BLaER1 treated with 17β-estradiol and CSF1 and Interleukin-3, amounts not matched to agents 10 nM and 100 nM (cell line): ENCODE data around the gene CCR3.
A peak's percentile ranks its signal among the peaks of the same experiment; 100 is the strongest.
"Not testable (repeated sequence)": the region's sequence is repeated elsewhere in the genome, so short reads cannot be mapped to it uniquely, and the experiment has no call there.

Experiments used
- H3K27ac ChIP-seq, 11 experiments: shearing (Covaris generic); formaldehyde crosslinking; 2 replicates each; pipeline ENCODE4 v1.8.1; 2022
- H3K27me3 ChIP-seq, 11 experiments: shearing (Covaris generic); formaldehyde crosslinking; 2 replicates each; pipeline ENCODE4 v1.8.1; 2022
- H3K36me3 ChIP-seq, 11 experiments: shearing (Covaris generic); formaldehyde crosslinking; 2 replicates each; pipeline ENCODE4 v1.8.1; 2022
- H3K4me1 ChIP-seq, 10 experiments: shearing (Covaris generic); formaldehyde crosslinking; 2 replicates each; pipeline ENCODE4 v1.8.1; 2022
- H3K4me2 ChIP-seq, 11 experiments: shearing (Covaris generic); formaldehyde crosslinking; 2 replicates each; pipeline ENCODE4 v1.8.1; 2022
- H3K4me3 ChIP-seq, 10 experiments: shearing (Covaris generic); formaldehyde crosslinking; 2 replicates each; pipeline ENCODE4 v1.8.1; 2022
- H3K9ac ChIP-seq, 11 experiments: shearing (Covaris generic); formaldehyde crosslinking; 2 replicates each; pipeline ENCODE4 v1.8.1; 2022
- H3K9me3 ChIP-seq, 11 experiments: shearing (Covaris generic); formaldehyde crosslinking; replicated peaks in 1 of 11; 2 replicates each; pipeline ENCODE4 v1.8.1; 2022
- H4K20me1 ChIP-seq, 11 experiments: shearing (Covaris generic); formaldehyde crosslinking; 2 replicates each; pipeline ENCODE4 v1.8.1; 2022
- Cebpa-rat ChIP-seq, 11 experiments: shearing (Covaris generic); IDR thresholded peaks; 2 replicates each; pipeline ENCODE4 v1.8.1; 2022

Gene CCR3

DNA sequence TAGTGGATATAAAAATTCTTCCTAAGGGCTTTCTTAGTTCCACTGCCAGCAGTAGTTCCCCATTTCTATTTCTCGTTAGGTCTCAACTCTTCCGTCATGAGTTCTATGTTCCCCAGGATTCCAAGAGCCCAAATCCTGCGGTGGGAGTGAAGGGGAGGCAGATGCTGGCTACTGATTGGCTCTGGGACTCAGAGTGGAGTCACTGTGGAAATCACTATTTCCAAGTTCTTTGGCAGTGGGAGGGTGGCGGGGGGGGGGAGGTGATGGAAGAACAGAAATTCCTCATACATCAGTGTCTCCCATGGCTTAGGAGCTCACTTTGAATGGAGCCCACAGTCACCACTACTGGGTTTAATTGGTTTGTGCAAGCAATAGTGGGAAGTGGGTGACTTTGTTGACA, 39.7 kb upstream of the CCR3 start:
- H3K9ac ChIP-seq = peak overlapping the region in 1 of 11 experiments; percentile 32; a peak in 1 of 22 replicates
- H3K9me3 ChIP-seq = peaks cover 0 to 58% (median 4%) of the 10 kb centered on the region in 11 experiments; a peak in 10 of 22 replicates
- H3K27me3 ChIP-seq = no peaks in the 10 kb centered on the region
- H3K4me3 ChIP-seq = peak overlapping the region in 3 of 10 experiments; percentile 68 to 79 (median 73); a peak in 4 of 20 replicates
- peaks cover 0 to 53% (median 0%) of the 10 kb centered on the region in 11 experiments; a peak in 4 of 22 replicates for H4K20me1 ChIP-seq
- no peak for TF ChIP-seq Cebpa-rat (IDR thresholded peaks at IDR 0.05)
- H3K27ac ChIP-seq = peak overlapping the region in 3 of 11 experiments; percentile 12 to 46 (median 36); a peak in 5 of 22 replicates
- H3K4me2 ChIP-seq = peak overlapping the region in 5 of 11 experiments; percentile 1 to 99 (median 93); a peak in 7 of 22 replicates
- H3K36me3 ChIP-seq = peaks cover 0 to 95% (median 15%) of the 10 kb centered on the region in 11 experiments; a peak in 13 of 22 replicates
- H3K4me1 ChIP-seq = peaks cover 0 to 79% (median 20%) of the 10 kb centered on the region in 10 experiments; a peak in 17 of 20 replicates

DNA sequence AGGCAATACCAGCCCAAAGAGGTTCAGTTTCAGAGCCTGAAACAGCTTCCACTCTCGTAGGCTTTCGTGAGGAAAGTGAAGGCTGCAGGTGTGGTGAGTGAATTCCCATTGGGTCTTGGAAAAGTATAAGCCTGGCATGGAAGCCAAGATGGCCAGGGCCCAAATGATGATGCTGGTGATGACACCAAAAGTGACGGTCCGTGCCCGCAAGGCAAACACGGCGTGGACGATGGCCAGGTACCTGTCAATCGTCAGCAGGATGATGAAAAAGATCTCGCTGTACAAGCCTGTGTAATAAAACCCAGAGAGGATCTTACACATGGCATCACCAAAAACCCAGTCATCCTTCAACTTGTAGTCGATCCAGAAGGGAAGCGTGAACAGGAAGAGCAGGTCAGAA, 38.6 kb upstream of the CCR3 start:
- Histone ChIP-seq H3K36me3 (peaks cover 0 to 86% (median 15%) of the 10 kb centered on the region in 11 experiments; a peak in 13 of 22 replicates), H3K9me3 (peaks cover 0 to 47% (median 0%) of the 10 kb centered on the region in 11 experiments; a peak in 10 of 22 replicates), H3K27me3 (no peaks in the 10 kb centered on the region), H3K4me1 (peaks cover 11 to 85% (median 31%) of the 10 kb centered on the region in 10 experiments), H3K4me2 (peak overlapping the region in 5 of 11 experiments; percentile 38 to 99 (median 93); a peak in 7 of 22 replicates), H3K27ac (no peak overlapping the region; a peak in 1 of 22 replicates), H3K4me3 (peak overlapping the region in 4 of 10 experiments; percentile 41 to 79 (median 70); a peak in 7 of 20 replicates), H3K9ac (no peak overlapping the region; a peak in 1 of 22 replicates), H4K20me1 (peaks cover 0 to 53% (median 0%) of the 10 kb centered on the region in 11 experiments; a peak in 4 of 22 replicates)
- TF ChIP-seq Cebpa-rat (IDR thresholded peaks at IDR 0.05) = no peak

GRCh38 chr3:46205286-46205960, 36.8 kb upstream of the CCR3 start:
- Histone ChIP-seq H3K27ac (peak overlapping the region in 6 of 11 experiments; percentile 84 to 95 (median 88); a peak in 12 of 22 replicates), H4K20me1 (peaks cover 0 to 45% (median 0%) of the 10 kb centered on the region in 11 experiments; a peak in 4 of 22 replicates), H3K9ac (peak overlapping the region in 4 of 11 experiments; percentile 80 to 93 (median 92); a peak in 9 of 22 replicates), H3K36me3 (peaks cover 0 to 69% (median 15%) of the 10 kb centered on the region in 11 experiments; a peak in 13 of 22 replicates), H3K27me3 (no peaks in the 10 kb centered on the region), H3K4me1 (peaks cover 14 to 94% (median 48%) of the 10 kb centered on the region in 10 experiments), H3K4me2 (peak overlapping the region in 7 of 11 experiments; percentile 9 to 99 (median 93); a peak in 12 of 22 replicates), H3K9me3 (peaks cover 0 to 39% (median 0%) of the 10 kb centered on the region in 11 experiments; a peak in 6 of 22 replicates), H3K4me3 (peak overlapping the region in 5 of 10 experiments; percentile 63 to 79 (median 68); a peak in 9 of 20 replicates)
- TF ChIP-seq Cebpa-rat (IDR thresholded peaks at IDR 0.05) = no peak

GRCh38 chr3:46206282-46207015, 35.8 kb upstream of the CCR3 start:
- peak overlapping the region in 5 of 11 experiments; percentile 80 to 93 (median 90); a peak in 10 of 22 replicates for H3K9ac ChIP-seq
- TF ChIP-seq Cebpa-rat (IDR thresholded peaks at IDR 0.05) = no peak

DNA sequence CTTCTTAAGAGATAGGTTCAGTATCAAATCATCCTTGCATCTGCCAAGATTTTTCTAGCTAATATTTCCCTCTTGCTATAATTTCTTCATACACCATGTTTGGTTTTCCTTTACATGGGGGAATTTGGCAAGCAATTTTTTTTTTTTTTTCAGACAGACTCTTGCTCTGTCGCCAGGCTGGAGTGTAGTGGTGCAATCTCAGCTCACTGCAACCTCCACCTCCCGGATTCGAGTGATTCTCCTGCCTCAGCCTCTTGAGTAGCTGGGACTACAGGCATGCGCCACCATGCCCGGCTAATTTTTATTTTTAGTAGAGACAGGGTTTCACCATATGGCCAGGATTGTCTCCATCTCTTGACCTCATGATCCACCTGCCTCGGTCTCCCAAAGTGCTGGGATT, 34.7 kb upstream of the CCR3 start:
- peaks cover 0 to 48% (median 15%) of the 10 kb centered on the region in 11 experiments; a peak in 13 of 22 replicates for H3K36me3 ChIP-seq
- H3K4me1 ChIP-seq = peaks cover 15 to 92% (median 54%) of the 10 kb centered on the region in 10 experiments
- peaks cover 0 to 24% (median 0%) of the 10 kb centered on the region in 11 experiments; a peak in 2 of 22 replicates for H4K20me1 ChIP-seq
- H3K9ac ChIP-seq = peak overlapping the region in 8 of 11 experiments; percentile 50 to 93 (median 80); a peak in 15 of 22 replicates
- H3K9me3 ChIP-seq = peaks cover 0 to 27% (median 0%) of the 10 kb centered on the region in 11 experiments; a peak in 6 of 22 replicates
- H3K4me2 ChIP-seq = peak overlapping the region; percentile 48 to 99 (median 72)
- H3K4me3 ChIP-seq = peak overlapping the region in 7 of 10 experiments; percentile 17 to 79 (median 68); a peak in 13 of 20 replicates
- not testable (repeated sequence) for H3K27me3 ChIP-seq
- peak overlapping the region; percentile 38 to 95 (median 84); a peak in 21 of 22 replicates for H3K27ac ChIP-seq

More at GRCh38 chr3:46206282-46207015, 35.8 kb upstream of the CCR3 start:
- Histone ChIP-seq H3K9me3 (peaks cover 0 to 31% (median 0%) of the 10 kb centered on the region in 11 experiments; a peak in 6 of 22 replicates), H3K4me2 (peak overlapping the region in 7 of 11 experiments; percentile 69 to 99 (median 93); a peak in 12 of 22 replicates), H3K27ac (peak overlapping the region in 7 of 11 experiments; percentile 76 to 95 (median 87); a peak in 13 of 22 replicates), H3K36me3 (peaks cover 0 to 59% (median 15%) of the 10 kb centered on the region in 11 experiments; a peak in 13 of 22 replicates), H3K27me3 (no peaks in the 10 kb centered on the region), H3K4me3 (peak overlapping the region in 6 of 10 experiments; percentile 47 to 79 (median 68); a peak in 11 of 20 replicates), H3K4me1 (peaks cover 14 to 92% (median 49%) of the 10 kb centered on the region in 10 experiments), H4K20me1 (peaks cover 0 to 34% (median 0%) of the 10 kb centered on the region in 11 experiments; a peak in 4 of 22 replicates)

- peak within 1 kb of the TSS; percentile 48 to 99 (median 72) for H3K4me2 ChIP-seq
- peak within 1 kb of the TSS in 10 of 11 experiments; percentile 6 to 93 (median 74); a peak in 17 of 22 replicates for H3K9ac ChIP-seq
- TF ChIP-seq Cebpa-rat (IDR thresholded peaks at IDR 0.05) = no peak
- peak within 1 kb of the TSS; percentile 38 to 95 (median 84); a peak in 21 of 22 replicates for H3K27ac ChIP-seq
- peaks cover 0 to 41% (median 10%) of the 10 kb centered on the region in 11 experiments; a peak in 13 of 22 replicates for H3K36me3 ChIP-seq
- H4K20me1 ChIP-seq = peaks cover 0 to 16% (median 0%) of the 10 kb centered on the region in 11 experiments; a peak in 2 of 22 replicates
- no peaks in the 10 kb centered on the region for H3K27me3 ChIP-seq
- H3K4me1 ChIP-seq = peaks cover 18 to 92% (median 61%) of the 10 kb centered on the region in 10 experiments
- peak within 1 kb of the TSS in 7 of 10 experiments; percentile 17 to 79 (median 68); a peak in 13 of 20 replicates for H3K4me3 ChIP-seq
- H3K9me3 ChIP-seq = peaks cover 0 to 19% (median 0%) of the 10 kb centered on the region in 11 experiments; a peak in 6 of 22 replicates
These were observed 34.0 kb upstream of the CCR3 start, which contains the start of gene CCR1 for GRCh38 chr3:46208167-46208704. TSS of gene CCR1 (minus strand) at chr3:46208313. CDS start at chr3:46204313, 4,000 bp downstream.

DNA sequence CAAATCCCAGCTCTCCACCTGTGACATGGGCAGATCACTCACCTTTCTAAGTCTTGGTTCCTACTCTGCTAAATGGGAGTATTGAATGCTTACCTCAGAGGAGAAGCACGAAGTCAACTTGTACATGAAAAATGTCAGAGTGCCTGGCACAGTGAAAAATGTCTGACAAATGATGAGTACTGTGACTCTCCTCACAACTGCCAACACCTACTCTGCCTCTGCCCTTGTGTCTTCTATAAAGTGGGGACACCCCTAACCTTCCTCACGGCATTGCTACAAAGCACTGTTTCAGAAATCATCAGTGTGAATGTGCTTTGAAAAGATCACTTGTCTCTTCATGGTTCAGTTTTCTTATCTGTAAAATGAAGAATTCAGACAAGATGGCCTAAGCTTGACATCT, 33.2 kb upstream of the CCR3 start:
- peaks cover 24 to 92% (median 66%) of the 10 kb centered on the region in 10 experiments for H3K4me1 ChIP-seq
- peak overlapping the region in 10 of 11 experiments; percentile 57 to 99 (median 80); a peak in 20 of 22 replicates for H3K4me2 ChIP-seq
- no peaks in the 10 kb centered on the region for H3K27me3 ChIP-seq

More for the DNA sequence above, 33.2 kb upstream of the CCR3 start:
- peaks cover 0 to 32% (median 2%) of the 10 kb centered on the region in 11 experiments; a peak in 10 of 22 replicates for H3K36me3 ChIP-seq
- H3K4me3 ChIP-seq = peak overlapping the region in 2 of 10 experiments; percentile 68 to 73; a peak in 1 of 20 replicates
- no peak for TF ChIP-seq Cebpa-rat (IDR thresholded peaks at IDR 0.05)
- H3K9me3 ChIP-seq = peaks cover 0 to 11% (median 0%) of the 10 kb centered on the region in 11 experiments; a peak in 6 of 22 replicates
- H3K9ac ChIP-seq = peak overlapping the region in 7 of 11 experiments; percentile 50 to 93 (median 80); a peak in 13 of 22 replicates
- peaks cover 0 to 8% (median 0%) of the 10 kb centered on the region in 11 experiments; a peak in 2 of 22 replicates for H4K20me1 ChIP-seq
- H3K27ac ChIP-seq = peak overlapping the region; percentile 14 to 95 (median 84); a peak in 20 of 22 replicates
